ENCODE measurements around the gene SDHAF3. TPM values are rescaled to one million over a fixed set of nuclear protein-coding genes. Genes with fewer than 3 reads are reported as not detected.

Gene SDHAF3
- polyA plus RNA-seq, 2 of the 4 experiments (the other 2 are of a cell fraction) = 52.3 to 56.0 TPM

- TF ChIP-seq POLR2AphosphoS2 (conservative IDR thresholded peaks at IDR 0.05; ENCODE audit: low read length) = no peak
- no peak for TF ChIP-seq CTCF (IDR thresholded peaks at IDR 0.05)
These were observed 21.5 kb upstream of the SDHAF3 start (continued) for GRCh38 chr7:97096037-97096436.

GRCh38 chr7:97096661-97097060 lies 20.8 kb upstream of the SDHAF3 start:
- no peak overlapping the region for H3K27ac ChIP-seq
- ChIA-PET POLR2A (no interaction called here), CTCF (interaction anchor here (0.7 to 3.0 kb wide), 3 partner anchors 8 to 1181 kb away, joined by 3 to 14 read pairs (median 4); no protein-coding TSS in a partner anchor)
- WGBS (ENCODE audit: missing lambda C conversion rate) = 38% methylated on average over 4 of the region's 4 CpGs
- TF ChIP-seq CHD4 (IDR thresholded peaks at IDR 0.05; ENCODE audit: borderline replicate concordance) (no peak), RCOR1 (IDR thresholded peaks at IDR 0.05; ENCODE audit: low read depth, low read length) (no peak), EHF (CRISPR knock-in tag; IDR thresholded peaks at IDR 0.05) (no peak), HOXB5 (CRISPR knock-in tag; IDR thresholded peaks at IDR 0.05) (no peak), ZNF302 (CRISPR knock-in tag; IDR thresholded peaks at IDR 0.05) (no peak), POLR2A (IDR thresholded peaks at IDR 0.05; ENCODE audit: low read length) (no peak), CTCF (IDR thresholded peaks at IDR 0.05) (no peak), ZFP36 (IDR thresholded peaks at IDR 0.05; ENCODE audit: borderline replicate concordance, partially characterized antibody) (no peak), EHMT2 (IDR thresholded peaks at IDR 0.05; ENCODE audit: low read depth) (no peak), HES2 (IDR thresholded peaks at IDR 0.05) (no peak), MYC (IDR thresholded peaks at IDR 0.05; ENCODE audit: borderline replicate concordance, low read length) (no peak), ESRRA (IDR thresholded peaks at IDR 0.05; ENCODE audit: borderline replicate concordance, low read length) (no peak), JUNB (IDR thresholded peaks at IDR 0.05) (no peak), FOXS1 (CRISPR knock-in tag; IDR thresholded peaks at IDR 0.05) (no peak), HDAC2 (IDR thresholded peaks at IDR 0.05) (no peak), PHF8 (IDR thresholded peaks at IDR 0.05; ENCODE audit: borderline replicate concordance, low read depth) (no peak), FOSL2 (IDR thresholded peaks at IDR 0.05) (no peak), FOSL2 (CRISPR knock-in tag; IDR thresholded peaks at IDR 0.05) (no peak), CBX2 (IDR thresholded peaks at IDR 0.05; ENCODE audit: borderline replicate concordance, low read depth) (no peak)
- no peaks in the 10 kb centered on the region for H3K9me3 ChIP-seq
- no peak for FAIRE-seq
- H3K4me3 ChIP-seq = no peak overlapping the region
- no peak overlapping the region for H3K4me2 ChIP-seq
- no peak for DNase-seq (ENCODE audit: low read depth in 1 of 2, low spot score in 1 of 2)
- no peaks in the 10 kb centered on the region for H3K4me1 ChIP-seq
- ATAC-seq = no peak

GRCh38 chr7:97104719-97105238 lies 12.7 kb upstream of the SDHAF3 start:
- DNase-seq (ENCODE audit: low read depth in 1 of 2, low spot score in 1 of 2) = peak; percentile 47 to 73
- WGBS (ENCODE audit: missing lambda C conversion rate) = 4% methylated on average over 8 of the region's 8 CpGs
- TF ChIP-seq HEYL (CRISPR knock-in tag; IDR thresholded peaks at IDR 0.05) = no peak
- no peak for TF ChIP-seq EHMT2 (IDR thresholded peaks at IDR 0.05; ENCODE audit: low read depth)
- no peak for TF ChIP-seq ATOH8 (CRISPR knock-in tag; IDR thresholded peaks at IDR 0.05; ENCODE audit: low read depth)
- TF ChIP-seq SMC3 (IDR thresholded peaks at IDR 0.05) = peak; percentile 78
- no peak for TF ChIP-seq POLR2AphosphoS2 (conservative IDR thresholded peaks at IDR 0.05; ENCODE audit: low read length)
- TF ChIP-seq FOSL2 (IDR thresholded peaks at IDR 0.05) = no peak
- no peak for TF ChIP-seq FOSL2 (CRISPR knock-in tag; IDR thresholded peaks at IDR 0.05)
- TF ChIP-seq ELK1 (IDR thresholded peaks at IDR 0.05; ENCODE audit: low read depth, low read length) = no peak
- TF ChIP-seq CBX2 (IDR thresholded peaks at IDR 0.05; ENCODE audit: borderline replicate concordance, low read depth) = no peak
- no peak for TF ChIP-seq FOSB (CRISPR knock-in tag; IDR thresholded peaks at IDR 0.05)
- TF ChIP-seq RFX5 (IDR thresholded peaks at IDR 0.05) = no peak
- TF ChIP-seq RNF2 (IDR thresholded peaks at IDR 0.05; ENCODE audit: borderline replicate concordance, low read depth) = no peak
- no peak for TF ChIP-seq CHD4 (IDR thresholded peaks at IDR 0.05; ENCODE audit: borderline replicate concordance)
- no peak for TF ChIP-seq TFCP2L1 (CRISPR knock-in tag; IDR thresholded peaks at IDR 0.05)

More at GRCh38 chr7:97104719-97105238, 12.7 kb upstream of the SDHAF3 start:
- ChIA-PET POLR2A (interaction anchor here (1.4 kb wide), 1 partner anchor 13 kb away, joined by 13 read pairs; the partner anchor contains the start of gene SDHAF3), CTCF (interaction anchor here (0.6 to 3.8 kb wide), 26 partner anchors 9 to 1733 kb away, joined by 3 to 30 read pairs (median 4); partner anchors contain the start of gene SDHAF3)
- ATAC-seq (peak; percentile 98 to 99), FAIRE-seq (no peak)
- H3K4me2 ChIP-seq = peak overlapping the region; percentile 60
- no peaks in the 10 kb centered on the region for H3K4me1 ChIP-seq
- no peaks in the 10 kb centered on the region for H3K9me3 ChIP-seq
- no peak overlapping the region for H3K27ac ChIP-seq
- no peak overlapping the region for H3K4me3 ChIP-seq

All from A549 (cell line).